A549 (cell line): ENCODE data around the gene MED23.

Source experiments
- CEBPB ChIP-seq, 2 experiments: fragments of >200 bp in 1 of 2; sonication (Bioruptor Twin) in 1 of 2; formaldehyde crosslinking in 1 of 2; IDR thresholded peaks; 2 replicates each; pipeline ENCODE4 v1.6.1; 2012 to 2016
- CTCF ChIP-seq: fragments of >200 bp; sonication (Bioruptor Twin); formaldehyde crosslinking; IDR thresholded peaks from 3 replicates; pipeline ENCODE4 v1.5.1; 2016
- POLR2A ChIP-seq: IDR thresholded peaks from 2 replicates; pipeline ENCODE4 v1.6.1; 2012; ENCODE audit warnings: mild to moderate bottlenecking, low read length
- RAD21 ChIP-seq, 2 experiments: fragments of >200 bp in 1 of 2; sonication (Bioruptor Twin) in 1 of 2; formaldehyde crosslinking in 1 of 2; IDR thresholded peaks in 1 of 2; conservative IDR thresholded peaks in 1 of 2; 2 replicates in 1 of 2; 3 replicates in 1 of 2; pipeline ENCODE4 v1.6.1; 2012 to 2018; ENCODE audit warnings: inconsistent platforms in 1 of 2
- RFX5 ChIP-seq: fragments of 450-650 bp; IDR thresholded peaks from 2 replicates; pipeline ENCODE4 v1.7.1; 2014; ENCODE audit warnings: antibody characterized with exemption, mild to moderate bottlenecking, moderate library complexity

- TF ChIP-seq CTCF (peak; percentile 91), POLR2A (peak; percentile 40), CEBPB (IDR thresholded peaks at IDR 0.05) (0 out of 4 replicates have a peak, but pooled peaks of 1 of the 2 experiments have one; percentile 30), RFX5 (peak; percentile 51; the same call in 1 of the 2 replicates), RAD21 (conservative IDR thresholded peaks at IDR 0.05 in 1 of 2, IDR thresholded peaks at IDR 0.05 in 1 of 2) (peak; percentile 65 to 75)
Observed at GRCh38 chr6:131627724-131628682, at the start of gene MED23.
